Fibroblast of mammary gland (primary cell): ENCODE results near the gene DISC1.

Experiments used
- DNase-seq: peaks from one replicate; pipeline ENCODE4 v3.0.0-alpha.2; 2010; ENCODE audit warnings: low read depth
- H3K4me3 ChIP-seq: 2 replicates; pipeline ENCODE4 v1.5.1; 2011; ENCODE audit warnings: low read depth, mild to moderate bottlenecking, low read length, moderate library complexity; ENCODE audit not compliant: control insufficient read depth
- CTCF ChIP-seq: conservative IDR thresholded peaks from 2 replicates; pipeline ENCODE4 v1.5.1; 2011; ENCODE audit warnings: low read depth, low read length, inconsistent platforms; ENCODE audit not compliant: control insufficient read depth, insufficient read depth

DISC1 gene

GRCh38 chr1:231949277-231950091 lies 322.9 kb downstream of the DISC1 start:
- no peak overlapping the region for H3K4me3 ChIP-seq
- no peak for TF ChIP-seq CTCF
- DNase-seq: no peak

GRCh38 chr1:231950331-231951128 lies 323.9 kb downstream of the DISC1 start:
- no peak for DNase-seq
- no peak for TF ChIP-seq CTCF
- no peak overlapping the region for H3K4me3 ChIP-seq

GRCh38 chr1:231951374-231951773 lies 324.8 kb downstream of the DISC1 start:
- peak; percentile 65 for DNase-seq
- H3K4me3 ChIP-seq: no peak overlapping the region
- no peak for TF ChIP-seq CTCF

DNA sequence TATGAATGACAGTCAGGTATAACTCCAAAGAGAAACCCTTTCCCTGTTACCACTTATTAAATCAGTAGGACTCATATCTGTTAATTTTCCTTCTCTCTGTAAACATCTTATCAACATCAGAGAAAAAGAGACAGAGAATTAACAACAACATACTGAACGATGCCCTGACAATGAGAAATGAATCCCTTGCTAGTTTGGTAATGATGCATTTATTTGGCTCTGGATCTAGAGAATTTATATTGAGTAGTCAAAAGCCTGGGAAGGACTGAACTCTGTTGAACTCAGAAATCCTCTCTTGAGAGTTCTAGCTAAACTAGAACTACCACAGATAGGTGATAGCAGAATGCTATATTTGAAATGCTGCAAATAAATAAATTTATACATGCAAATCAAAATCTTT lies 325.6 kb downstream of the DISC1 start:
- no peak for DNase-seq
- no peak overlapping the region for H3K4me3 ChIP-seq
- no peak for TF ChIP-seq CTCF

DNA sequence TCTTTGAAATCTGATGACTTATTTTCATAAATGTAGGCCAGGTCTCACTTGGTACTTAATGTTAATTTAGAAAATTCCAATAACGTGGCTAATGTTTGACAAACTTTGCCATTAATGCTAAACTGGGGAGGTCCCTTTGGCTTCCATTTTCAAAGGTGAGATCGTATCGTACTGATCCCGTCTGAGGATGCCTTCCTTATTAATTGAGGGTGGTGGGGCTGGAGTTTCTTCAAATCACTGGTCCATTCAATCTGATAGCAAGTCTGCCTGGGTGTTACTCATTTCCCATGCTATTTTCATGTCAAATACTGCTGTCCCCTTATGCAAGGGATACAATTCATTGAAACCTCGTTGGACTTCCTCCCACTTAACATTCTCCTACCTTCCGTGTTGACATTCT lies 327.1 kb downstream of the DISC1 start:
- no peak for TF ChIP-seq CTCF
- H3K4me3 ChIP-seq: no peak overlapping the region
- no peak for DNase-seq

- no peak for DNase-seq
- no peak overlapping the region for H3K4me3 ChIP-seq
- no peak for TF ChIP-seq CTCF
Observed at GRCh38 chr1:231954751-231955150, 328.2 kb downstream of the DISC1 start.
